ENCODE results near the gene IFI44L.
A peak's percentile ranks its signal among the peaks of the same experiment; 100 is the strongest.

Gene IFI44L
- total RNA-seq, result 2.1 to 13.0 (median 5.5) reads per million in 4 experiments

DNA sequence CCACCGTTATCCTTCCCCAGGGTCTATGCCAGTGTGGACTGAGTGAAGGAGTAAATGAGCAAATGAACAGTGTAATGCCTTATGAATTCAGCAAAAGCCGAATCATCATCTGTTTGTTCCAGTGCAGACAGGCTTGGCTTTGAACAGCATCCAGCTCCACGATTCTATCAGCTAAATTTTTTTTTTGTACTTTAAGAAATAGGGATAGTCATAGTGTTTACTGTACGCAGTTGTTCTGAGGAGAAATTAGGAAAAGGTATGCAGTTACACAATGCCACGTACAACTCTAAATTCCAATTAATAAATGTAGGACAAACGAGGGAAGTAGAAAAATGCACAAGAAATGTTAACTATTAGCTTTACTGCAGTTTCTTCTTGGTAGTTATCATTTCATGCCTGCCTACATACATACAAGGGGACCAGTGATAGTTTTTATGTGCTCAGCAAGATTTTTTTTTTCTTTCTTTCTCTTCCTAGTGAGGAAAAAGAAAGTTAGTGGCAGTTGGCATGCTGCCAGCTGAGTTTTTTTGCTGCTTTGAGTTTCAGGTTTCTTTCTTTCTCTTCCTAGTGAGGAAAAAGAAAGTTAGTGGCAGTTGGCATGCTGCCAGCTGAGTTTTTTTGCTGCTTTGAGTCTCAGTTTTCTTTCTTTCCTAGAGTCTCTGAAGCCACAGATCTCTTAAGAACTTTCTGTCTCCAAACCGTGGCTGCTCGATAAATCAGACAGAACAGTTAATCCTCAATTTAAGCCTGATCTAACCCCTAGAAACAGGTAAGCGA, at the start of gene IFI44L:
TSS of gene IFI44L (plus strand) at position 646 of the 777 bp plus-strand sequence. CDS start 7,468 bp downstream, outside the sequence.
- DNase-seq, result peak; percentile 53

GRCh38 chr1:78570539-78570938, 49.7 kb upstream of the IFI44L start:
- no peak for DNase-seq

GRCh38 chr1:78577257-78578100, 42.8 kb upstream of the IFI44L start:
- no peak for DNase-seq

- DNase-seq, result no peak
Measured at GRCh38 chr1:78586572-78586971, 33.7 kb upstream of the IFI44L start.

GRCh38 chr1:78587211-78587610, 33.0 kb upstream of the IFI44L start:
- DNase-seq, result no peak

DNA sequence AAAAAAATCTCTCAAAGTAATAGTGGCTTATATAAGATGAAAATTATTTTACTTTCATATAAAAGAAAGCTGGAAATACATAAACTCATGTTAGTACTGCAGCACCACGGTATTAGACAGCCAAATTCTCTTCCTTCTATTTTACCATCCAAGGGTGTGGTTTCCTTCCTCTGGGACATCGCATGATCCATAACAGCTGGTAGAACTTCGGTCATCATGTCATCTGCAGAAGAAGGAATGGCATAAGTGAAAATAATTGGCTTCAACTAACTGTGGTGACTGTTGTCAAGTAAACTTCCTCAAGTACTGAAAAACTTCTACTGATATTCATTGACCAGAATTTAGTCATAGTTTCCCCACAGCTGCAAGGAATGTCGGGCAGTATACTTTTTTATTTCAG, 28.3 kb upstream of the IFI44L start:
- no peak for DNase-seq

DNA sequence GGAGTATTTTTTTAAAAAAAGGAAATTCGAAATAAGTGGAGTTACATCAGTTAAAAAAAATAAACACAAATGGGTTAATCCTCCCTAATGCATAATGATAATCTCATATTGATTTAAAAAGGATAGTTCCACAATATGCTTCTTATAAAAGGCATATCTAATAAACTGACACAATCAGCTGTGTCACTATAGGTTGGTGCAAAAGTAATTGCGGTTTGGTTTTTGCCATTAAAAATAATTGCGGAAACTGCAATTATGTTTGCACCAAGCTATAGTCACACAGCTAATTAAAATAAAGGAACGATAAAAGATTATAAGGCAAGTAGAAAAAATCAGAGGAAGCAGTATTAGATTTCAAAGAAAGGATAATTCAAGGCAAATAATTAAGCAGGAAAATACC, 21.0 kb upstream of the IFI44L start:
- no peak for DNase-seq

GRCh38 chr1:78601068-78601467, 19.2 kb upstream of the IFI44L start:
- DNase-seq, result no peak

DNA sequence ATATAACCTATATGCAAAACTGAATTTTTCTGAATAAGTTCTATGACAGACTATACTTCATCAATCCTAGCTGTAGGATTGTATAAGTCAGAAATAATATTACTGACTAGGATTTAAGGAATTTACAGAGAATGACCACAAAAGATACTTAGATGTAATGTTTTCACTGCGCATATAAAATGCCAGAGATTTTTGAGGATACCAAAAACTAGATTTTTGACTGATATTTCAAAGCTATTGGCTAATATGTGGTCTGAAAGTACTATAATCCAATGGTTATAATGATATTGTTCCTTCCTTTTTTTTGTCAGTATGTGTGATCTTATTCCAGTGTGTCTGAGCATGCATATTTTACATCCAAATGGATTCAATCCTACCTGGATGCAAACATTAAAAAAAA, 17.0 kb upstream of the IFI44L start:
- no peak for DNase-seq

- no peak for DNase-seq
Measured at GRCh38 chr1:78604643-78605042, 15.6 kb upstream of the IFI44L start.

- DNase-seq, result no peak
Measured at GRCh38 chr1:78606274-78606673, 14.0 kb upstream of the IFI44L start.

DNA sequence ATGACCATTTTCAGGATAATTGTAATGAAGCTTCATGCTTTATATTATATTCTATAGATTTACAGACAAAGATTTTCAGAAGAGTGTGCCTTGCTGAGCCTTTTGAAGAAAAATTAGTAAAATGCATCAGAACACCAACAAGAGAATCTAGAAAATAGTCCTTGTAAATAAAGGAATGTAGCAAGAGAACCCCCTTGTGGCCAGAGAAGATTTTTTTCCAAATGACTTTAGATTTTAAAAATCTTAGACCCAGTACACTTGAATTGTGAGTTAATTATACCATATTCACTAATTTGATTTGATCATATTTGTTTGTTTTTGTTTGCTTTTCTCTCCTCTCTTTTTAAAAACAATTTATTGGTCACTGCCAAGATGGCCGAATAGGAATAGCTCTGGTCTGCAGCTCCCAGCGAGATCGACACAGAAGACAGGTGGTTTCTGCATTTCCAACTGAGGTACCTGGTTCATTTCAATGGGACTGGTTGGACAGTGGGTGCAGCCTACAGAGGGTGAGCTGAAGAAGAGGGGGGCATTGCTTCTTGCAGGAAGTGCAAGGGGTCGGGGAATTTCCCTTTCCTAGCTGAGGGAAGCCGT, 12.8 kb upstream of the IFI44L start:
- no peak for DNase-seq

GRCh38 chr1:78607944-78608343, 12.3 kb upstream of the IFI44L start:
- no peak for DNase-seq

- DNase-seq, result peak; percentile 17
Measured at GRCh38 chr1:78617615-78618026, 2.6 kb upstream of the IFI44L start.

- no peak for DNase-seq
Measured at GRCh38 chr1:78619032-78619431, 1.2 kb upstream of the IFI44L start.

GRCh38 chr1:78619446-78619802, 824 bp upstream of the IFI44L start:
- DNase-seq, result no peak

DNA sequence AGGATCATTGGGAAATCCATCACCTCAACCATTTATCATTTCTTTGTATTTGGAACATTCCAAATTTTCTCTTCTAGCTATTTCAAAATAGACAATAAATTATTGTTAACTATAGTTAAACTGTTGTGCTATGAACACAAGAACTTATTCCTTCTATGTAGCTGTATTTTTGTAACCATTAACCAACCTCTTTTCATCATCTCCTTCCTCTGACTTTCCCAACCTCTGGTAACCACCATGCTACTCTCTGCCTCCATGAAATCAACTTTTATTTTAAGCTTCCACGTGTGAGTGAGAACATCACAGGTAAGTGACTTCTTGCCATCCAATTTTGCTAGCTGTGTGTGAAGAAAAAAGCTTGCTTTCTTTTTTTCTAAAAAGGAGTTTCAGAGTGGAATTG, 418 bp downstream of the IFI44L start:
- DNase-seq, result no peak

- no peak for DNase-seq
Measured at GRCh38 chr1:78622548-78622947, 2.3 kb downstream of the IFI44L start.

- no peak for DNase-seq
Measured at GRCh38 chr1:78624035-78624434, 3.8 kb downstream of the IFI44L start.

DNA sequence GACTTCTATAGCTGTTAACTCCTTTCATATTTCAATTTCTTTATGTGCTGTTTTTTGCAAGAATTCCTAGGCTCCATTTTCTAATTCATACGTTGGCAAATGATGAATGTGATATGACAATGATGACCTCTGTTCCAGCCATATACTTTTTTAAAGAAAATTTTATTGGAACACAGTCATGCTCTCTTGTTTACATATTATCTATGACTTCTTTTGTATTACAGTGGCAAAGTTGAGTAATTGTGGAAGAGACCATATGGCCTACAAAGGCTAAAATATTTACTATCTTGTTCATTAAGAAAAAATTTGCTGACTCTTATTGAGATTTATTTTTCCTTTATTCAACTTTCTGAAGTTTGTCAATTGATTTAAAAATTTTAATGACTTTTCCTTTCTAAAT, 7.1 kb downstream of the IFI44L start:
- no peak for DNase-seq

DNA sequence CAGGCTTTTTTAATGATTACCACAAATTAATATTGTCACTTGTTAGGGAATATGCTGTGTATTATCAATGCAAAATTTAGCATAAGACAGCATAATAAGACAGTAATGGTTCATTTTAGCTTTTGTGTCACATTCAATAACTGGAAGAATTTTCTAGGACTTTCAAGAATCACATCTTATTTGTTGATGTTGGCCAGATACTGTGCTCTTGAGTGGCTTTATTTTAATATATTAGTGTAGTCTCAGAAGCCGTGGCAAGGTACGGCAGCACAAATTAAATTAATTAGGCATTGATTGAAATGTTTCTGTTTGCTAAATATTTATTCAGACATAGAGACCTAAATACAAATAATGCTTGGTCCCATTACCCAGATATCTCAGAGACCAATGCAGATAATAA, 10.4 kb downstream of the IFI44L start:
- no peak for DNase-seq

- DNase-seq, result no peak
Measured at GRCh38 chr1:78633209-78633608, 13.0 kb downstream of the IFI44L start.

- no peak for DNase-seq
Measured at GRCh38 chr1:78640462-78640861, 20.2 kb downstream of the IFI44L start.

GRCh38 chr1:78641558-78641957, 21.3 kb downstream of the IFI44L start:
- DNase-seq, result no peak

All from effector CD8-positive, alpha-beta T cell (primary cell).